GM12878 (cell line): ENCODE data around the gene TSSK3. TPM values are rescaled to one million over a fixed set of nuclear protein-coding genes. Genes with fewer than 3 reads are reported as not detected.
A peak's percentile ranks its signal among the peaks of the same experiment; 100 is the strongest.

Experiments used
- ATAC-seq: fragments of 200-7000 bp; cut with Tn5 transposase; 3 replicates; pipeline ENCODE4 v1.9.1; 2020; ENCODE audit warnings: mild to moderate bottlenecking, moderate library complexity
- BruUV-seq: library from RNA; stranded (reverse); fragments of 400-500 nt; replicated peaks from 2 replicates; lab custom pipeline; 2021; lab: Mats Ljungman, UMichigan
- CTCF ChIA-PET: fragments of 300-600 bp; sonication (Branson Sonifier 250); formaldehyde crosslinking; extraction: SDS; loops from one replicate; lab custom pipeline; 2021; ENCODE audit warnings: inconsistent platforms; lab: Yijun Ruan, JAX
- POLR2A ChIA-PET: fragments of 350-600 bp; formaldehyde crosslinking; extraction: SDS; loops from one replicate; lab custom pipeline; 2021; ENCODE audit warnings: inconsistent platforms; lab: Charles Lee
- RAD21 ChIA-PET: fragments of 300-600 bp; sonication (Branson Sonifier 250); formaldehyde crosslinking; loops from one replicate; lab custom pipeline; 2023; ENCODE audit warnings: antibody characterized with exemption; ENCODE audit not compliant: unreplicated experiment; lab: Charles Lee
- SMC1A ChIA-PET: fragments of 300-600 bp; sonication (Branson Sonifier 250); formaldehyde crosslinking; loops from one replicate; lab custom pipeline; 2023; ENCODE audit not compliant: unreplicated experiment, uncharacterized antibody; lab: Charles Lee
- DNase-seq: peaks from one replicate; pipeline ENCODE4 v3.0.0-alpha.2; 2011; ENCODE audit warnings: low read depth, low spot score
- FAIRE-seq: peaks from 3 replicates; lab custom pipeline; 2011; peaks lifted over from hg19 to GRCh38; lab: Jason Lieb, UNC
- H2AFZ ChIP-seq: 2 replicates; pipeline ENCODE4 v1.6.0; 2011; ENCODE audit warnings: low read depth, low read length, control low read depth; ENCODE audit not compliant: control insufficient read depth
- H3K27ac ChIP-seq: 2 replicates; pipeline ENCODE4 v1.5.1; 2011; ENCODE audit warnings: control low read depth; ENCODE audit not compliant: control insufficient read depth, insufficient read depth
- H3K27me3 ChIP-seq, 2 experiments: replicated peaks in 1 of 2; 2 replicates each; pipeline versions ENCODE4 v1.6.0 to v1.6.1; 2011; ENCODE audit warnings: low read length in 1 of 2; ENCODE audit not compliant: control insufficient read depth in 2 of 2, insufficient read depth in 2 of 2
- H3K36me3 ChIP-seq, 2 experiments: 2 replicates each; pipeline ENCODE4 v1.5.1; 2011; ENCODE audit warnings: low read length in 1 of 2; ENCODE audit not compliant: control insufficient read depth in 2 of 2, insufficient read depth in 2 of 2
- H3K4me1 ChIP-seq: 2 replicates; pipeline ENCODE4 v1.6.1; 2011; ENCODE audit warnings: mild to moderate bottlenecking, low read length, moderate library complexity, mixed read lengths; ENCODE audit not compliant: control insufficient read depth, insufficient read depth
- H3K4me2 ChIP-seq: 2 replicates; pipeline ENCODE4 v1.6.0; 2011; ENCODE audit warnings: control low read depth; ENCODE audit not compliant: control insufficient read depth, insufficient read depth
- H3K4me3 ChIP-seq: fragments of 200-600 bp; sonication (generic); 2 replicates; pipeline ENCODE4 v1.5.1; 2016
- H3K79me2 ChIP-seq: 2 replicates; pipeline ENCODE4 v1.6.0; 2011; ENCODE audit warnings: low read length; ENCODE audit not compliant: control insufficient read depth, insufficient read depth
- H3K9ac ChIP-seq: 2 replicates; pipeline ENCODE4 v1.8.0; 2011; ENCODE audit warnings: low read length, control low read depth, mixed read lengths; ENCODE audit not compliant: control insufficient read depth, insufficient read depth
- H3K9me3 ChIP-seq: replicated peaks from 3 replicates; pipeline ENCODE4 v1.5.1; 2011; ENCODE audit warnings: mild to moderate bottlenecking, low read length; ENCODE audit not compliant: control insufficient read depth, insufficient read depth
- H4K20me1 ChIP-seq: 2 replicates; pipeline ENCODE4 v1.6.0; 2011; ENCODE audit not compliant: control insufficient read depth, insufficient read depth
- CREB1 ChIP-seq: IDR thresholded peaks from 2 replicates; pipeline ENCODE4 v1.6.1; 2012; ENCODE audit warnings: low read depth, mild to moderate bottlenecking, inconsistent platforms
- E2F4 ChIP-seq: IDR thresholded peaks from 2 replicates; pipeline ENCODE4 v1.6.1; 2012; ENCODE audit warnings: low read depth, low read length, improper control_type of control experiment
- ELK1 ChIP-seq: IDR thresholded peaks from 2 replicates; pipeline ENCODE4 v1.6.1; 2012; ENCODE audit warnings: low read depth, low read length, improper control_type of control experiment
- HDGF ChIP-seq: fragments of 450-650 bp; IDR thresholded peaks from 2 replicates; pipeline ENCODE4 v1.6.1; 2016; ENCODE audit warnings: antibody characterized with exemption
- LARP7 ChIP-seq: fragments of 450-650 bp; IDR thresholded peaks from 2 replicates; pipeline ENCODE4 v1.6.1; 2017; ENCODE audit warnings: mild to moderate bottlenecking
- MEF2A ChIP-seq: IDR thresholded peaks from 2 replicates; pipeline ENCODE4 v1.6.1; 2011; ENCODE audit warnings: low read depth, mild to moderate bottlenecking, low read length, moderate library complexity; ENCODE audit not compliant: insufficient read depth
- NFIC ChIP-seq: IDR thresholded peaks from 2 replicates; pipeline ENCODE4 v1.6.1; 2012; ENCODE audit warnings: low read depth, mild to moderate bottlenecking, inconsistent platforms, low read length, moderate library complexity
- NKRF ChIP-seq: fragments of 450-650 bp; conservative IDR thresholded peaks from 2 replicates; pipeline ENCODE4 v1.6.1; 2017; ENCODE audit warnings: mild to moderate bottlenecking, moderate library complexity
- POLR2A ChIP-seq: IDR thresholded peaks from 2 replicates; pipeline ENCODE4 v1.6.1; 2011; ENCODE audit warnings: low read depth, mild to moderate bottlenecking, low read length
- RCOR1 ChIP-seq: conservative IDR thresholded peaks from 2 replicates; pipeline ENCODE4 v1.6.1; 2012; ENCODE audit warnings: low read depth, low read length, improper control_type of control experiment
- RUNX3 ChIP-seq: IDR thresholded peaks from 2 replicates; pipeline ENCODE4 v1.6.1; 2012; ENCODE audit warnings: low read length, inconsistent platforms
- SUZ12 ChIP-seq: fragments of 200-600 bp; sonication (generic); IDR thresholded peaks from one replicate; pipeline ENCODE4 v1.6.1; 2018; ENCODE audit warnings: antibody characterized with exemption, mild to moderate bottlenecking; ENCODE audit not compliant: unreplicated experiment
- TARDBP ChIP-seq: IDR thresholded peaks from 2 replicates; pipeline ENCODE4 v1.6.1; 2016; ENCODE audit warnings: borderline replicate concordance
- TCF7 ChIP-seq: IDR thresholded peaks from 2 replicates; pipeline ENCODE4 v1.6.1; 2014; ENCODE audit warnings: antibody characterized with exemption, borderline replicate concordance
- ZBED1 ChIP-seq: IDR thresholded peaks from 2 replicates; pipeline ENCODE4 v1.6.1; 2016; ENCODE audit warnings: borderline replicate concordance
- ZNF592 ChIP-seq: fragments of 450-650 bp; IDR thresholded peaks from 2 replicates; pipeline ENCODE4 v1.6.1; 2017; ENCODE audit warnings: mild to moderate bottlenecking, moderate library complexity
- ZZZ3 ChIP-seq: IDR thresholded peaks from 2 replicates; pipeline ENCODE4 v1.6.1; 2011; ENCODE audit warnings: low read depth; ENCODE audit not compliant: control insufficient read depth, insufficient read length
- WGBS: methylation state at CpG from one replicate; pipeline ENCODE4 v1.1.6; 2016; ENCODE audit warnings: low lambda C conversion rate; ENCODE audit not compliant: insufficient replicate concordance, insufficient coverage; ENCODE audit errors: missing lambda C conversion rate; 5-methylcytosine and 5-hydroxymethylcytosine counted together
- in situ Hi-C: fragments of 300-500 bp; cut with MboI; formaldehyde crosslinking; loops from 9 replicates; pipeline ENCODE4 v1.14.3; 2018; ENCODE audit warnings: mixed read lengths
- intact Hi-C: fragments of 100-400 bp; cut with micrococcal nuclease; formaldehyde crosslinking; loops from one replicate; pipeline ENCODE4 v1.14.2; 2022; ENCODE audit not compliant: unreplicated experiment
- polyA plus RNA-seq, 11 experiments: library from polyadenylated mRNA; depleted of rRNA in 4 of 11; unstranded in 6 of 11; stranded (reverse) in 5 of 11; fragments of >200 nt; fragmentation: Nextera tagmentation in 4 of 11; fragmentation: Illumina TruSeq in 1 of 11; extraction: Ambion mirVana in 4 of 11; extraction: Trizol in 1 of 11; gene quantifications; 1 replicate in 1 of 11; 2 replicates in 10 of 11; pipeline versions ENCODE4 v1.2.1 to v1.2.3, GENCODE V29; 2011 to 2016; ENCODE audit warnings: inconsistent platforms in 2 of 11, missing spikeins in 2 of 11, low read depth in 1 of 11
- total RNA-seq, 4 experiments: library from RNA; depleted of rRNA in 3 of 4; stranded (reverse); fragments of >200 nt in 3 of 4; fragmentation: Illumina TruSeq in 1 of 4; extraction: Trizol in 1 of 4; gene quantifications; 2 replicates each; pipeline versions ENCODE4 v1.2.1 to v1.2.3, GENCODE V29; 2013 to 2021

TSSK3 gene
- total and polyA plus RNA-seq, 10 of the 15 experiments (the other 5 are each of a cell fraction or from before 2014, with no cell fraction given): 0.42 to 0.82 (median 0.60) TPM

GRCh38 chr1:32341186-32341757 is 21.1 kb upstream of the TSSK3 start:
- SMC1A ChIA-PET: no interaction called here
- RAD21 ChIA-PET: interaction anchor here (1.3 kb wide), 1 partner anchor 12 kb away, joined by 3 read pairs; no protein-coding TSS in a partner anchor
- in situ Hi-C loops (no loop called here), intact Hi-C loops (no loop called here)
- H3K9me3 ChIP-seq: no peaks in the 10 kb centered on the region
- H3K79me2 ChIP-seq: no peaks in the 10 kb centered on the region; the same call in 1 of the 2 replicates
- 97% methylated on average over 11 of the region's 11 CpGs for WGBS
- BruUV-seq: no TSS peak
- DNase-seq: no peak
- peak overlapping the region; percentile 21; the same call in 1 of the 2 replicates for H3K4me2 ChIP-seq
- no peak overlapping the region; the same call in 1 of the 2 replicates for H3K4me3 ChIP-seq
- POLR2A ChIA-PET: interaction anchor here (1.2 to 1.5 kb wide), 2 partner anchors 13 to 83 kb away, joined by 3 read pairs; no protein-coding TSS in a partner anchor
- no peaks in the 10 kb centered on the region for H4K20me1 ChIP-seq
- no peak for ATAC-seq
- H3K27ac ChIP-seq: no peak overlapping the region
- CTCF ChIA-PET: interaction anchor here (0.9 to 1.5 kb wide), 3 partner anchors 9 to 179 kb away, joined by 3 read pairs; no protein-coding TSS in a partner anchor
- H3K9ac ChIP-seq: peak overlapping the region; percentile 26; the same call in 1 of the 2 replicates
- no peaks in the 10 kb centered on the region for H3K27me3 ChIP-seq
- H2AFZ ChIP-seq: no peak overlapping the region
- FAIRE-seq: no peak
- H3K36me3 ChIP-seq: no peaks in the 10 kb centered on the region
- H3K4me1 ChIP-seq: peaks cover 55% of the 10 kb centered on the region
- TF ChIP-seq ZZZ3 (no peak), NKRF (no peak), RUNX3 (no peak), SUZ12 (no peak), TARDBP (no peak), ZBED1 (no peak), LARP7 (no peak), E2F4 (no peak), CREB1 (no peak), ZNF592 (no peak), NFIC (no peak), POLR2A (no peak), MEF2A (no peak), ELK1 (no peak), RCOR1 (no peak), HDGF (no peak), TCF7 (no peak)
